Transverse colon (tissue), 4 donors: Measurements from ENCODE around the gene CPNE8. TPM values are rescaled to one million over a fixed set of nuclear protein-coding genes. Genes with fewer than 3 reads are reported as not detected.

Source experiments
- DNase-seq: peaks from one replicate; pipeline ENCODE4 v3.0.0-alpha.2; 2019
- H3K27ac ChIP-seq, 4 donors: fragments of 200-600 bp; sonication (generic); 2 replicates each; pipeline ENCODE4 v1.5.1; 2016 to 2018; ENCODE audit warnings: inconsistent platforms in 4 of 4
- H3K27me3 ChIP-seq: fragments of 200-600 bp; sonication (generic); 2 replicates; pipeline ENCODE4 v1.5.1; 2017; ENCODE audit warnings: inconsistent platforms
- H3K36me3 ChIP-seq, 4 donors: fragments of 200-600 bp; sonication (generic); 2 replicates each; pipeline ENCODE4 v1.5.1; 2017 to 2019; ENCODE audit warnings: inconsistent platforms in 4 of 4
- H3K4me1 ChIP-seq, 4 donors: fragments of 200-600 bp; sonication (generic); 2 replicates each; pipeline ENCODE4 v1.5.1; 2017 to 2020; ENCODE audit warnings: inconsistent platforms in 4 of 4
- H3K4me3 ChIP-seq, 4 donors: fragments of 200-600 bp; sonication (generic); 1 replicate in 1 of 4; 2 replicates in 3 of 4; pipeline versions ENCODE4 v1.5.1 to v1.6.1; 2017 to 2019; ENCODE audit warnings: inconsistent platforms in 4 of 4
- H3K9me3 ChIP-seq, 2 donors: fragments of 200-600 bp; sonication (generic); 2 replicates each; pipeline ENCODE4 v1.5.1; 2017 to 2019; ENCODE audit warnings: inconsistent platforms in 2 of 2
- CTCF ChIP-seq, 5 experiments: fragments of 200-600 bp in 3 of 5; fragments of 450-650 bp in 2 of 5; sonication (generic) in 3 of 5; IDR thresholded peaks; 1 replicate in 2 of 5; 2 replicates in 3 of 5; pipeline ENCODE4 v1.5.1; 2016 to 2017; ENCODE audit warnings: antibody characterized with exemption in 5 of 5, inconsistent platforms in 3 of 5, mild to moderate bottlenecking in 2 of 5, moderate library complexity in 1 of 5
- EP300 ChIP-seq: sonication (generic); formaldehyde crosslinking; IDR thresholded peaks from one replicate; pipeline ENCODE4 v1.6.1; 2017; ENCODE audit warnings: antibody characterized with exemption, low read depth
- POLR2A ChIP-seq: fragments of 450-650 bp; IDR thresholded peaks from one replicate; pipeline ENCODE4 v1.6.1; 2016; ENCODE audit warnings: antibody characterized with exemption, mild to moderate bottlenecking, moderate library complexity
- POLR2AphosphoS5 ChIP-seq, 3 donors: sonication (generic); formaldehyde crosslinking; IDR thresholded peaks; one replicate each; pipeline ENCODE4 v1.6.1; 2016; ENCODE audit warnings: antibody characterized with exemption in 3 of 3
- WGBS, 2 donors: methylation state at CpG; one replicate each; pipeline ENCODE4 v1.1.5; 2018; ENCODE audit warnings: low coverage in 1 of 2; 5-methylcytosine and 5-hydroxymethylcytosine counted together
- in situ Hi-C, 4 donors: fragments of 200-750 bp; cut with MboI; loops; one replicate each; pipeline versions ENCODE4 v1.15.0 to v1.15.1; 2017; ENCODE audit warnings: low sequenced_read_pairs in 3 of 4, low pct_ligation_motif_present in 1 of 4, low pct_unique_long_range_greater_than_20kb in 1 of 4
- intact Hi-C: fragments of 100-400 bp; cut with DNase I; formaldehyde crosslinking; loops from one replicate; pipeline ENCODE4 v1.15.1; 2023; ENCODE audit warnings: low total_unique reads
- total RNA-seq, 4 donors: library from RNA; depleted of rRNA; stranded (reverse); fragments of >200 nt; gene quantifications; one replicate each; pipeline ENCODE4 v1.1.0, GENCODE V29; 2016

The CPNE8 gene
- total RNA-seq, 4 donors from 2014 or later: 5.4 to 33.3 (median 24.8) TPM

GRCh38 chr12:38934078-38934584 is 28.7 kb upstream of the CPNE8 start:
- 76 to 82% methylated on average over 4 to 5 of the region's 5 CpGs for WGBS, 2 donors
- Histone ChIP-seq H3K4me1 (no peaks in the 10 kb centered on the region), H3K27me3 (no peaks in the 10 kb centered on the region), H3K4me3 (no peak overlapping the region), H3K36me3 (no peaks in the 10 kb centered on the region), H3K27ac (no peak overlapping the region), H3K9me3 (no peaks in the 10 kb centered on the region)
- TF ChIP-seq POLR2AphosphoS5 (IDR thresholded peaks at IDR 0.05): no peak
- TF ChIP-seq CTCF (IDR thresholded peaks at IDR 0.05): no peak
- no peak for TF ChIP-seq POLR2A
- no peak for TF ChIP-seq EP300
- intact Hi-C loops (no loop called here), in situ Hi-C loops (loop anchor here in 1 of 4 donors (25.0 kb wide), 2 partner anchors 153 to 597 kb away; no protein-coding TSS in a partner anchor)
- no peak for DNase-seq

- no peak overlapping the region for H3K4me3 ChIP-seq
- no peak for DNase-seq
- H3K27ac ChIP-seq: no peak overlapping the region
- H3K36me3 ChIP-seq: no peaks in the 10 kb centered on the region
- 95% methylated on average over 4 to 7 of the region's 7 CpGs for WGBS, 2 donors
- no peak for TF ChIP-seq EP300
- no peak for TF ChIP-seq POLR2AphosphoS5 (IDR thresholded peaks at IDR 0.05)
- TF ChIP-seq CTCF (IDR thresholded peaks at IDR 0.05): no peak
- no peak for TF ChIP-seq POLR2A
- intact Hi-C loops: no loop called here
- H3K27me3 ChIP-seq: no peaks in the 10 kb centered on the region
- no peaks in the 10 kb centered on the region for H3K4me1 ChIP-seq
- in situ Hi-C loops: loop anchor here in 1 of 4 donors (25.0 kb wide), 2 partner anchors 155 to 595 kb away; no protein-coding TSS in a partner anchor
- no peaks in the 10 kb centered on the region for H3K9me3 ChIP-seq
These were observed 26.9 kb upstream of the CPNE8 start for GRCh38 chr12:38932320-38932719.

GRCh38 chr12:38931461-38931860 is 26.1 kb upstream of the CPNE8 start:
- in situ Hi-C loops (loop anchor here in 1 of 4 donors (25.0 kb wide), 2 partner anchors 156 to 594 kb away; no protein-coding TSS in a partner anchor), intact Hi-C loops (no loop called here)
- no peak overlapping the region for H3K4me3 ChIP-seq
- H3K27me3 ChIP-seq: no peaks in the 10 kb centered on the region
- 89 to 90% methylated on average over 8 of the region's 8 CpGs for WGBS, 2 donors
- H3K27ac ChIP-seq: no peak overlapping the region
- no peaks in the 10 kb centered on the region for H3K36me3 ChIP-seq
- TF ChIP-seq POLR2AphosphoS5 (IDR thresholded peaks at IDR 0.05): no peak
- TF ChIP-seq EP300: no peak
- no peak for TF ChIP-seq POLR2A
- DNase-seq: no peak
- no peaks in the 10 kb centered on the region for H3K4me1 ChIP-seq
- no peaks in the 10 kb centered on the region for H3K9me3 ChIP-seq

GRCh38 chr12:38930990-38931389 is 25.6 kb upstream of the CPNE8 start:
- intact Hi-C loops: no loop called here
- no peak for DNase-seq
- in situ Hi-C loops: loop anchor here in 1 of 4 donors (25.0 kb wide), 2 partner anchors 156 to 594 kb away; no protein-coding TSS in a partner anchor
- Histone ChIP-seq H3K4me3 (no peak overlapping the region), H3K36me3 (no peaks in the 10 kb centered on the region), H3K27me3 (no peaks in the 10 kb centered on the region), H3K4me1 (no peaks in the 10 kb centered on the region), H3K9me3 (no peaks in the 10 kb centered on the region), H3K27ac (no peak overlapping the region)
- TF ChIP-seq EP300: no peak
- TF ChIP-seq CTCF (IDR thresholded peaks at IDR 0.05): no peak
- no peak for TF ChIP-seq POLR2A
- TF ChIP-seq POLR2AphosphoS5 (IDR thresholded peaks at IDR 0.05): no peak
- WGBS, 2 donors: 50 to 66% methylated on average over 4 of the region's 4 CpGs
